NCI-H510A treated with DMSO at 0.1 percent for 48 hours (cell line): Measurements from ENCODE around the gene PI4KB.
A peak's percentile ranks its signal among the peaks of the same experiment; 100 is the strongest.
"Not testable (repeated sequence)": the region's sequence is repeated elsewhere in the genome, so short reads cannot be mapped to it uniquely, and the experiment has no call there.

ENCODE experiments used
- DNase-seq: peaks from one replicate; lab custom pipeline; 2025; lab: John Stamatoyannopoulos, UW

PI4KB gene

GRCh38 chr1:151327223-151327902, at the start of gene PI4KB:
Gene PI4KB (minus strand): TSS chr1:151327416. CDS start chr1:151316481, 10,935 bp downstream.
- peak; percentile 99 for DNase-seq

- DNase-seq, result no peak
Observed at GRCh38 chr1:151373196-151373595, 46.0 kb upstream of the PI4KB start.

- DNase-seq, result peak; percentile 87
Observed at GRCh38 chr1:151372058-151372934, 45.1 kb upstream of the PI4KB start, which contains the start of gene SELENBP1. Gene SELENBP1 (minus strand): TSS chr1:151372705. CDS start chr1:151372641, 64 bp downstream.

- peak; percentile 89 for DNase-seq
Observed at GRCh38 chr1:151371370-151372057, 44.3 kb upstream of the PI4KB start.

GRCh38 chr1:151370211-151370911, 43.1 kb upstream of the PI4KB start:
- DNase-seq, result no peak

GRCh38 chr1:151369621-151370048, 42.4 kb upstream of the PI4KB start:
- DNase-seq, result no peak

GRCh38 chr1:151369302-151369610, 42.0 kb upstream of the PI4KB start:
- DNase-seq, result no peak

GRCh38 chr1:151368393-151369301, 41.4 kb upstream of the PI4KB start:
- DNase-seq, result peak; percentile 57

- DNase-seq, result no peak
Observed at GRCh38 chr1:151367658-151368392, 40.6 kb upstream of the PI4KB start.

- no peak for DNase-seq
Observed at GRCh38 chr1:151364996-151365395, 37.8 kb upstream of the PI4KB start.

GRCh38 chr1:151362308-151363155, 35.3 kb upstream of the PI4KB start:
- DNase-seq, result no peak

GRCh38 chr1:151361883-151362282, 34.7 kb upstream of the PI4KB start:
- no peak for DNase-seq

- DNase-seq, result no peak
Observed at GRCh38 chr1:151356696-151357095, 29.5 kb upstream of the PI4KB start.

- no peak for DNase-seq
Observed at GRCh38 chr1:151352021-151352718, 25.0 kb upstream of the PI4KB start.

- DNase-seq, result not testable (repeated sequence)
Observed at GRCh38 chr1:151350323-151350722, 23.1 kb upstream of the PI4KB start.

GRCh38 chr1:151347523-151348246, 20.5 kb upstream of the PI4KB start:
- no peak for DNase-seq

GRCh38 chr1:151346769-151347522, 19.7 kb upstream of the PI4KB start, which contains the start of gene RFX5:
Gene RFX5 (minus strand): TSS chr1:151347252. CDS start chr1:151346320, 932 bp downstream.
- peak; percentile 93 for DNase-seq
